SK-N-SH (cell line): ENCODE measurements around the gene DEPP1.

Experiments
- CTCF ChIP-seq: fragments of 200-600 bp; sonication (generic); IDR thresholded peaks from 2 replicates; pipeline ENCODE4 v1.6.1; 2017; ENCODE audit warnings: antibody characterized with exemption, mild to moderate bottlenecking, moderate library complexity
- GABPA ChIP-seq: IDR thresholded peaks from 2 replicates; pipeline ENCODE4 v1.4.0; 2012; ENCODE audit warnings: low read depth, mild to moderate bottlenecking
- TAF1 ChIP-seq: IDR thresholded peaks from 2 replicates; pipeline ENCODE4 v1.6.1; 2012; ENCODE audit warnings: low read depth, mild to moderate bottlenecking, low read length, moderate library complexity, borderline replicate concordance

GRCh38 chr10:44930904-44931620 is 47.5 kb downstream of the DEPP1 start:
- TF ChIP-seq CTCF (no peak), TAF1 (no peak), GABPA (no peak)
